ENCODE results near the gene IGFBP5. TPM values are rescaled to one million over a fixed set of nuclear protein-coding genes. Genes with fewer than 3 reads are reported as not detected.

Gene IGFBP5
- total and polyA plus RNA-seq, 2 donors (not counting 1 experiment from before 2014, with no cell fraction given) = not detected

DNA sequence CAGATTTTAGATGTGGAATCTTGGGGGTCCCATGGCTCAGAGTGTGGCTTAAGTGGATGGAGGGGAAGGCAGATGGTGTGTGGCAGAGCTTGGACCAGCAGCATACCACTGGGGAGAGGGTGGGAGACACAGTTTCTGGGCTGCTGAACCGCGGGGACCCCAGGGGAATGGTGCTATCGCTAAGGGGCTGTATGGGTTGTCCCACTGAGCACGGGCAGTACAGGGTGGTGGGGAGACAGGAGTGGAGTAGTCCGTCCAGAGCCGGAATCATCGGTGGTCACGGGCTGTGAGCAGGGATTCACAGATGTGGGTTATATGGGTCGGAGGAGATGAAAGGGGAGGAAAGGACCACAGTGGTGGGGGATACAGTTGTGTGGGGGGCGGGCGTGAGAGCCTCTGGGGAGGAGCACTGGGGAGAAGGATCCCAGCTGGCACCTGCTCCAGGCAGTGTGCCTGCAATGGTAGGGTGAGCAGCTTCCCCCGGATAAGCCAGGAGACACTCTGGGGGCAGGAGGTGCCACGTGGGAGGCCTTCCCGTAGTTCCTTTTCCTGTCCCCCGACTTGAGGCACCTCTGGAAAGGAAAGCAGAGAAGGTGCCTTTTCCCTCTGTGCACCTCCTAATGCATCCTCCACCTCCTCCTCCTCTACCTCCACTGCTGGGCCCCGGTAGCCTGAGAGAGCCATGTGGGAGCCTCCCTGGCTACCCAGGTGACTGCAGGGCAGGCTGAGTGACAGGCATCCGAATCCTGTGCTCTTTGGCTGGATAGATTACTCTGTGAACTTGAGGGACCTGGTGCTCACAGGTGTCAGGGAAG is 24.9 kb downstream of the IGFBP5 start:
- Histone ChIP-seq H3K4me1 (ENCODE audit: control insufficient read depth in 2 of 2, insufficient read depth in 2 of 2, low read length in 2 of 2) (no peaks in the 10 kb centered on the region), H3K9me3 (ENCODE audit: control extremely low read depth in 1 of 3, control insufficient read depth in 2 of 3, insufficient read depth in 1 of 3, low read length in 2 of 3) (no peaks in the 10 kb centered on the region), H3K9ac (ENCODE audit: low read length) (no peak overlapping the region), H2AFZ (ENCODE audit: insufficient read depth, low read depth, low read length, poor library complexity, severe bottlenecking) (no peak overlapping the region), H3K79me2 (ENCODE audit: control insufficient read depth, insufficient read depth, low read length) (no peaks in the 10 kb centered on the region), H3K4me3 (ENCODE audit: control extremely low read depth in 1 of 5, extremely low read depth in 1 of 5, insufficient read depth in 1 of 5, low read depth in 2 of 5, low read length in 4 of 5) (no peak overlapping the region), H3K36me3 (replicated peaks in 1 of 2; ENCODE audit: control extremely low read depth in 1 of 2, control insufficient read depth in 1 of 2, extremely low read depth in 1 of 2, insufficient read depth in 2 of 2, low read length in 1 of 2) (no peaks in the 10 kb centered on the region), H3K27me3 (replicated peaks in 1 of 4; ENCODE audit: control extremely low read depth in 1 of 4, control insufficient read depth in 3 of 4, insufficient read depth in 4 of 4, low read length in 3 of 4) (peaks cover 0 to 13% (median 0%) of the 10 kb centered on the region in 4 experiments), H4K20me1 (ENCODE audit: control insufficient read depth, insufficient read depth, low read length, poor library complexity, severe bottlenecking) (no peaks in the 10 kb centered on the region), H3K27ac (ENCODE audit: low read length in 2 of 2) (no peak overlapping the region), H3K4me2 (replicated peaks; ENCODE audit: low read depth, low read length, poor library complexity, severe bottlenecking) (no peak overlapping the region)
- no peaks in the 10 kb centered on the region for H3K4me1 Mint-ChIP-seq
- ATAC-seq (ENCODE audit: low read depth) = no peak
- no peak overlapping the region for H3K4me3 Mint-ChIP-seq
- no peak overlapping the region for H3K27ac Mint-ChIP-seq
- WGBS (ENCODE audit: insufficient coverage) = 13% methylated on average over 17 of the region's 17 CpGs
- CTCF ChIA-PET = no interaction called here
- H3K9me3 Mint-ChIP-seq (ENCODE audit: insufficient read depth) = no peaks in the 10 kb centered on the region
- no peak for DNase-seq
- TF ChIP-seq, protein P1, sequence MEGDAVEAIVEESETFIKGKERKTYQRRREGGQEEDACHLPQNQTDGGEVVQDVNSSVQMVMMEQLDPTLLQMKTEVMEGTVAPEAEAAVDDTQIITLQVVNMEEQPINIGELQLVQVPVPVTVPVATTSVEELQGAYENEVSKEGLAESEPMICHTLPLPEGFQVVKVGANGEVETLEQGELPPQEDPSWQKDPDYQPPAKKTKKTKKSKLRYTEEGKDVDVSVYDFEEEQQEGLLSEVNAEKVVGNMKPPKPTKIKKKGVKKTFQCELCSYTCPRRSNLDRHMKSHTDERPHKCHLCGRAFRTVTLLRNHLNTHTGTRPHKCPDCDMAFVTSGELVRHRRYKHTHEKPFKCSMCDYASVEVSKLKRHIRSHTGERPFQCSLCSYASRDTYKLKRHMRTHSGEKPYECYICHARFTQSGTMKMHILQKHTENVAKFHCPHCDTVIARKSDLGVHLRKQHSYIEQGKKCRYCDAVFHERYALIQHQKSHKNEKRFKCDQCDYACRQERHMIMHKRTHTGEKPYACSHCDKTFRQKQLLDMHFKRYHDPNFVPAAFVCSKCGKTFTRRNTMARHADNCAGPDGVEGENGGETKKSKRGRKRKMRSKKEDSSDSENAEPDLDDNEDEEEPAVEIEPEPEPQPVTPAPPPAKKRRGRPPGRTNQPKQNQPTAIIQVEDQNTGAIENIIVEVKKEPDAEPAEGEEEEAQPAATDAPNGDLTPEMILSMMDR (IDR thresholded peaks at IDR 0.05) = no peak
- no peak for TF ChIP-seq EZH2 (IDR thresholded peaks at IDR 0.05; ENCODE audit: borderline replicate concordance, insufficient read depth, low read depth, low read length, poor library complexity, severe bottlenecking)
- intact Hi-C loops (cut with micrococcal nuclease) = no loop called here
- peaks cover 32% of the 10 kb centered on the region for H3K27me3 Mint-ChIP-seq
- POLR2A ChIA-PET = no interaction called here

Measured in B cell (primary cell).